Measurements from ENCODE around the gene JUP.

DNA sequence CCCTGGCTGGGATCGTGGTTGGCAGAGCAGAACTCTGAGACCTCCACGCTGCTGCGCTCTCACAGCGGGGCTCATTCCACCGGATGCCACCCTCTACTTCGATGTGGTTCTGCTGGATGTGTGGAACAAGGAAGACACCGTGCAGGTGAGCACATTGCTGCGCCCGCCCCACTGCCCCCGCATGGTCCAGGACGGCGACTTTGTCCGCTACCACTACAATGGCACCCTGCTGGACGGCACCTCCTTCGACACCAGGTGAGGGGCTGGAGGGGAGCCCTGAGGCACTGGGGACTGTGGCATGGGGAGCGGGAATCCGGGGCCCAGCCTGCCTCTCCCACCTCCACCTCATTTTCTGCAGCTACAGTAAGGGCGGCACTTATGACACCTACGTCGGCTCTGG, 31.5 kb upstream of the JUP start:
- no peak for TF ChIP-seq RAD51 (IDR thresholded peaks at IDR 0.05; ENCODE audit: borderline replicate concordance)
- no peak for TF ChIP-seq ZNF143 (CRISPR knock-in tag; IDR thresholded peaks at IDR 0.05)
- TF ChIP-seq RXRA (CRISPR knock-in tag; IDR thresholded peaks at IDR 0.05) = no peak
- no peak for TF ChIP-seq ZFP36 (IDR thresholded peaks at IDR 0.05; ENCODE audit: borderline replicate concordance, low read depth, low read length, partially characterized antibody)
- TF ChIP-seq KLF13 (CRISPR knock-in tag; IDR thresholded peaks at IDR 0.05) = no peak
- TF ChIP-seq, protein P1, sequence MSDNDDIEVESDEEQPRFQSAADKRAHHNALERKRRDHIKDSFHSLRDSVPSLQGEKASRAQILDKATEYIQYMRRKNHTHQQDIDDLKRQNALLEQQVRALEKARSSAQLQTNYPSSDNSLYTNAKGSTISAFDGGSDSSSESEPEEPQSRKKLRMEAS (IDR thresholded peaks at IDR 0.05) = no peak
- TF ChIP-seq, protein P2, sequence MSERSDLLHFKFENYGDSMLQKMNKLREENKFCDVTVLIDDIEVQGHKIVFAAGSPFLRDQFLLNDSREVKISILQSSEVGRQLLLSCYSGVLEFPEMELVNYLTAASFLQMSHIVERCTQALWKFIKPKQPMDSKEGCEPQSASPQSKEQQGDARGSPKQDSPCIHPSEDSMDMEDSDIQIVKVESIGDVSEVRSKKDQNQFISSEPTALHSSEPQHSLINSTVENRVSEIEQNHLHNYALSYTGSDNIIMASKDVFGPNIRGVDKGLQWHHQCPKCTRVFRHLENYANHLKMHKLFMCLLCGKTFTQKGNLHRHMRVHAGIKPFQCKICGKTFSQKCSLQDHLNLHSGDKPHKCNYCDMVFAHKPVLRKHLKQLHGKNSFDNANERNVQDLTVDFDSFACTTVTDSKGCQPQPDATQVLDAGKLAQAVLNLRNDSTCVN (CRISPR knock-in tag; IDR thresholded peaks at IDR 0.05; ENCODE audit: borderline replicate concordance) = no peak
- no peak for TF ChIP-seq ZNF382 (CRISPR knock-in tag; IDR thresholded peaks at IDR 0.05; ENCODE audit: borderline replicate concordance)
- no peak for TF ChIP-seq CHD4 (IDR thresholded peaks at IDR 0.05; ENCODE audit: borderline replicate concordance, low read length)
- TF ChIP-seq ZNF335 (CRISPR knock-in tag; IDR thresholded peaks at IDR 0.05) = no peak
- TF ChIP-seq, protein P3, sequence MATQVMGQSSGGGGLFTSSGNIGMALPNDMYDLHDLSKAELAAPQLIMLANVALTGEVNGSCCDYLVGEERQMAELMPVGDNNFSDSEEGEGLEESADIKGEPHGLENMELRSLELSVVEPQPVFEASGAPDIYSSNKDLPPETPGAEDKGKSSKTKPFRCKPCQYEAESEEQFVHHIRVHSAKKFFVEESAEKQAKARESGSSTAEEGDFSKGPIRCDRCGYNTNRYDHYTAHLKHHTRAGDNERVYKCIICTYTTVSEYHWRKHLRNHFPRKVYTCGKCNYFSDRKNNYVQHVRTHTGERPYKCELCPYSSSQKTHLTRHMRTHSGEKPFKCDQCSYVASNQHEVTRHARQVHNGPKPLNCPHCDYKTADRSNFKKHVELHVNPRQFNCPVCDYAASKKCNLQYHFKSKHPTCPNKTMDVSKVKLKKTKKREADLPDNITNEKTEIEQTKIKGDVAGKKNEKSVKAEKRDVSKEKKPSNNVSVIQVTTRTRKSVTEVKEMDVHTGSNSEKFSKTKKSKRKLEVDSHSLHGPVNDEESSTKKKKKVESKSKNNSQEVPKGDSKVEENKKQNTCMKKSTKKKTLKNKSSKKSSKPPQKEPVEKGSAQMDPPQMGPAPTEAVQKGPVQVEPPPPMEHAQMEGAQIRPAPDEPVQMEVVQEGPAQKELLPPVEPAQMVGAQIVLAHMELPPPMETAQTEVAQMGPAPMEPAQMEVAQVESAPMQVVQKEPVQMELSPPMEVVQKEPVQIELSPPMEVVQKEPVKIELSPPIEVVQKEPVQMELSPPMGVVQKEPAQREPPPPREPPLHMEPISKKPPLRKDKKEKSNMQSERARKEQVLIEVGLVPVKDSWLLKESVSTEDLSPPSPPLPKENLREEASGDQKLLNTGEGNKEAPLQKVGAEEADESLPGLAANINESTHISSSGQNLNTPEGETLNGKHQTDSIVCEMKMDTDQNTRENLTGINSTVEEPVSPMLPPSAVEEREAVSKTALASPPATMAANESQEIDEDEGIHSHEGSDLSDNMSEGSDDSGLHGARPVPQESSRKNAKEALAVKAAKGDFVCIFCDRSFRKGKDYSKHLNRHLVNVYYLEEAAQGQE (IDR thresholded peaks at IDR 0.05; ENCODE audit: borderline replicate concordance in 1 of 2, low read depth in 1 of 2, low read length in 2 of 2) = no peak
- no peak for TF ChIP-seq SMC3 (IDR thresholded peaks at IDR 0.05; ENCODE audit: low read length)
